Fibroblast of lung (primary cell): ENCODE data around the gene CYTIP. TPM values are rescaled to one million over a fixed set of nuclear protein-coding genes. Genes with fewer than 3 reads are reported as not detected.
"Not testable (repeated sequence)": the region's sequence is repeated elsewhere in the genome, so short reads cannot be mapped to it uniquely, and the experiment has no call there.

Source experiments
- DNase-seq, 2 donors: peaks; one replicate each; pipeline versions ENCODE4 v3.0.0 to v3.0.0-alpha.2; 2010; ENCODE audit warnings: low read depth in 2 of 2
- H2AFZ ChIP-seq: 2 replicates; pipeline ENCODE4 v1.5.1; 2012; ENCODE audit warnings: low read length, control low read depth, inconsistent platforms
- H3K27ac ChIP-seq: 2 replicates; pipeline ENCODE4 v1.5.1; 2011; ENCODE audit warnings: low read length, control low read depth; ENCODE audit not compliant: insufficient read depth
- H3K27me3 ChIP-seq: 2 replicates; pipeline ENCODE4 v1.5.1; 2011; ENCODE audit warnings: mild to moderate bottlenecking, low read length; ENCODE audit not compliant: control insufficient read depth, insufficient read depth
- H3K36me3 ChIP-seq: 2 replicates; pipeline ENCODE4 v1.5.1; 2011; ENCODE audit warnings: low read length; ENCODE audit not compliant: control insufficient read depth, insufficient read depth
- H3K4me1 ChIP-seq: 2 replicates; pipeline ENCODE4 v1.5.1; 2011; ENCODE audit warnings: low read length; ENCODE audit not compliant: control insufficient read depth, insufficient read depth; ENCODE audit errors: extremely low read depth
- H3K4me2 ChIP-seq: 2 replicates; pipeline ENCODE4 v1.5.1; 2011; ENCODE audit warnings: low read length, control low read depth; ENCODE audit not compliant: insufficient read depth; ENCODE audit errors: extremely low read depth
- H3K4me3 ChIP-seq, 4 experiments: fragments of 200-600 bp in 1 of 4; sonication (generic) in 1 of 4; replicated peaks in 1 of 4; 2 replicates each; pipeline ENCODE4 v1.5.1; 2011 to 2016; ENCODE audit warnings: low read length in 4 of 4, low read depth in 3 of 4, mild to moderate bottlenecking in 3 of 4, control low read depth in 2 of 4, inconsistent platforms in 1 of 4, mixed read lengths in 1 of 4; ENCODE audit not compliant: insufficient read depth in 1 of 4; ENCODE audit errors: control extremely low read depth in 1 of 4
- H3K79me2 ChIP-seq: 2 replicates; pipeline ENCODE4 v1.5.1; 2012; ENCODE audit warnings: mild to moderate bottlenecking, low read length, inconsistent platforms; ENCODE audit not compliant: control insufficient read depth, insufficient read depth
- H3K9ac ChIP-seq: 2 replicates; pipeline ENCODE4 v1.5.1; 2011; ENCODE audit warnings: mild to moderate bottlenecking, low read length, control low read depth; ENCODE audit not compliant: insufficient read depth
- H3K9me3 ChIP-seq: 2 replicates; pipeline ENCODE4 v1.5.1; 2012; ENCODE audit warnings: low read depth, low read length; ENCODE audit not compliant: control insufficient read depth, insufficient read depth
- H4K20me1 ChIP-seq: 2 replicates; pipeline ENCODE4 v1.5.1; 2011; ENCODE audit warnings: low read length; ENCODE audit not compliant: control insufficient read depth, insufficient read depth; ENCODE audit errors: extremely low read depth
- CTCF ChIP-seq, 2 donors: IDR thresholded peaks in 1 of 2; conservative IDR thresholded peaks in 1 of 2; 1 replicate in 1 of 2; 2 replicates in 1 of 2; pipeline ENCODE4 v1.5.1; 2011 to 2012; ENCODE audit warnings: low read length in 2 of 2, control low read depth in 1 of 2, inconsistent platforms in 1 of 2, low read depth in 1 of 2, mild to moderate bottlenecking in 1 of 2
- EZH2 ChIP-seq: IDR thresholded peaks from 2 replicates; pipeline ENCODE4 v1.5.1; 2012; ENCODE audit warnings: low read length, control low read depth, mild to moderate bottlenecking; ENCODE audit errors: missing control alignments
- polyA plus RNA-seq, 2 donors: library from polyadenylated mRNA; depleted of rRNA in 1 of 2; stranded (reverse) in 1 of 2; unstranded in 1 of 2; fragments of >200 nt; gene quantifications; 2 replicates each; pipeline ENCODE4 v1.2.1, GENCODE V29; 2011 to 2012; ENCODE audit warnings: missing spikeins in 1 of 2
- total RNA-seq: library from RNA; depleted of rRNA; stranded (reverse); fragments of >200 nt; gene quantifications from 2 replicates; pipeline ENCODE4 v1.2.1, GENCODE V29; 2014

The CYTIP gene
- total and polyA plus RNA-seq, 2 donors (not counting 1 experiment from before 2014, with no cell fraction given): 0.17 TPM; not detected in 1

GRCh38 chr2:157404363-157404762 is 39.5 kb downstream of the CYTIP start:
- Histone ChIP-seq H3K9ac (no peak overlapping the region), H3K4me3 (no peak overlapping the region), H3K36me3 (no peaks in the 10 kb centered on the region), H3K4me1 (no peaks in the 10 kb centered on the region), H3K27me3 (no peaks in the 10 kb centered on the region), H3K27ac (no peak overlapping the region), H3K79me2 (no peaks in the 10 kb centered on the region), H4K20me1 (no peaks in the 10 kb centered on the region), H2AFZ (no peak overlapping the region), H3K9me3 (no peaks in the 10 kb centered on the region), H3K4me2 (no peak overlapping the region)
- peak in 1 of 2 donors; percentile 17 for DNase-seq
- TF ChIP-seq CTCF (conservative IDR thresholded peaks at IDR 0.05 in 1 of 2, IDR thresholded peaks at IDR 0.05 in 1 of 2; ENCODE audit: low read depth in 1 of 2, low read length in 2 of 2) (no peak), EZH2 (no peak)

GRCh38 chr2:157402801-157403485 is 40.9 kb downstream of the CYTIP start:
- H3K4me2 ChIP-seq, H3K27ac ChIP-seq, H3K4me1 ChIP-seq, H3K4me3 ChIP-seq, H3K36me3 ChIP-seq, DNase-seq, H3K27me3 ChIP-seq, H3K9ac ChIP-seq, H2AFZ ChIP-seq, H4K20me1 ChIP-seq, H3K79me2 ChIP-seq, H3K9me3 ChIP-seq: not testable (repeated sequence)

DNA sequence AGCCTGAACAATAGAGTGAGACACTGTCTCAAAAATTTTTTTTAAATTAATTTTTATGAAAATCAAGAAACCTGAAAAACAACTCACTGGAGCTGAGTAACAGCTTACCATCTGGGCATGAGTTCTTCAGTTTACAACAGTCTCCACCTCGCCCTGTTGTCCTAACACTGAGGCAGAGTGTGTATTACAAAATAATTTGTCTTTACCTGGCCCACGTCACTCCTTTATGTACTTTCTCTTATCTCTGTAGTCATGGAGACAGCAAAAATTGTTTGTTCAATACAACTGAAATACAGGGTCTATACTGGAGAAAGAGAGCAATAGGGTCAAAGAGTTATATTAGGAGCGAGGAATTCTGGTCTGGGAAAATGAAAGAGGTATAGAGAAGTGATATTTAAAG is 48.1 kb downstream of the CYTIP start:
- H3K9ac ChIP-seq: no peak overlapping the region
- no peak for DNase-seq

More for the DNA sequence above, 48.1 kb downstream of the CYTIP start:
- Histone ChIP-seq H3K36me3 (no peaks in the 10 kb centered on the region), H3K4me3 (no peak overlapping the region), H3K9me3 (no peaks in the 10 kb centered on the region), H3K27me3 (no peaks in the 10 kb centered on the region), H3K4me2 (no peak overlapping the region), H3K4me1 (no peaks in the 10 kb centered on the region), H2AFZ (no peak overlapping the region), H3K79me2 (no peaks in the 10 kb centered on the region), H4K20me1 (no peaks in the 10 kb centered on the region), H3K27ac (no peak overlapping the region)
- TF ChIP-seq EZH2 (no peak), CTCF (conservative IDR thresholded peaks at IDR 0.05 in 1 of 2, IDR thresholded peaks at IDR 0.05 in 1 of 2; ENCODE audit: low read depth in 1 of 2, low read length in 2 of 2) (no peak)
